GM10266 (cell line): ENCODE data around the gene IL4R.

ENCODE experiments used
- DNase-seq: peaks from one replicate; pipeline ENCODE4 v3.0.0; 2012; ENCODE audit errors: extremely low spot score
- CTCF ChIP-seq: IDR thresholded peaks from 2 replicates; pipeline ENCODE4 v1.5.1; 2012; ENCODE audit warnings: mild to moderate bottlenecking, low read depth; ENCODE audit not compliant: control insufficient read depth, insufficient read depth; ENCODE audit errors: missing control alignments

Gene IL4R

DNA sequence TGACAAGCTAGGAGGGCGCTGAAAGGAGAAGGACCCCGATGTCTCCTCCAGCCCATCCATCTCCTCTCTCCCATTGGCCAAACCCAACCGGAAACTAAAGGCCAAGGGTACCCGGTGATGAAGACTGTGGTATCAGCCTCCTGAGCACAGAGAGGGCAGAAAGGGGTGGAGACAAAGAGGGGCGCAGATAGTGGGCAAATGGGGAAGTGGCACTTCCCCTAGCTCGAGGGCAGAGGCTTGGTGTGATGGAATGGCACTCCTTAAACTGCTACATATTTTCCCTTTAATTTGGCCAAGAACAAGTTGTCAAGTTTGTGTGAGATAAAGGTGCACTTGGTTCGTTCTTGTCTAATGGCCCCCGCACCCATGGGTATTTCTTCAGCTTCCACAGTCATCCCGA, 27.8 kb downstream of the IL4R start:
- DNase-seq = no peak
- TF ChIP-seq CTCF = no peak

GRCh38 chr16:27341971-27342370, 28.2 kb downstream of the IL4R start:
- TF ChIP-seq CTCF = no peak
- DNase-seq = no peak

GRCh38 chr16:27344721-27345120, 30.9 kb downstream of the IL4R start:
- no peak for TF ChIP-seq CTCF
- no peak for DNase-seq

GRCh38 chr16:27345201-27345600, 31.4 kb downstream of the IL4R start:
- no peak for TF ChIP-seq CTCF
- no peak for DNase-seq

DNA sequence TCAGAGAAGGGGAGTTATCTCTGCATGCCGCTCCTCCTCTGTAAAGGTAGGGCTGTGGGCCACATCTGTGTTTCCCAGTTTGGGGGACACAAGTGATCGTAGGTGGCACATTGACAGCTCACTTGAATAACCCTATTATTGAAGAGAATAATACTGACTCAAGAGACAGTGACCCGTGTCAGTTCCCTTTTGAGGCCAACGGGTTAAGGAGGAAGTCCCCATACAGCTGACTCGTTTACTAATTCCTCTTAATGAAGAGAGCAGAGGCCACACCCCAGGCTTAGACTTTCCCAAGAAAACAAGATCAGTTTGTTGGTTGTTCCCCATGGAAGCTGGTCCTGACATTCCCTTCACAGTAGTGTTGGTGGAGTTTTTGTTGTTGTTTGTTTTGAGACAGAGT, 33.0 kb downstream of the IL4R start:
- no peak for TF ChIP-seq CTCF
- DNase-seq = no peak

DNA sequence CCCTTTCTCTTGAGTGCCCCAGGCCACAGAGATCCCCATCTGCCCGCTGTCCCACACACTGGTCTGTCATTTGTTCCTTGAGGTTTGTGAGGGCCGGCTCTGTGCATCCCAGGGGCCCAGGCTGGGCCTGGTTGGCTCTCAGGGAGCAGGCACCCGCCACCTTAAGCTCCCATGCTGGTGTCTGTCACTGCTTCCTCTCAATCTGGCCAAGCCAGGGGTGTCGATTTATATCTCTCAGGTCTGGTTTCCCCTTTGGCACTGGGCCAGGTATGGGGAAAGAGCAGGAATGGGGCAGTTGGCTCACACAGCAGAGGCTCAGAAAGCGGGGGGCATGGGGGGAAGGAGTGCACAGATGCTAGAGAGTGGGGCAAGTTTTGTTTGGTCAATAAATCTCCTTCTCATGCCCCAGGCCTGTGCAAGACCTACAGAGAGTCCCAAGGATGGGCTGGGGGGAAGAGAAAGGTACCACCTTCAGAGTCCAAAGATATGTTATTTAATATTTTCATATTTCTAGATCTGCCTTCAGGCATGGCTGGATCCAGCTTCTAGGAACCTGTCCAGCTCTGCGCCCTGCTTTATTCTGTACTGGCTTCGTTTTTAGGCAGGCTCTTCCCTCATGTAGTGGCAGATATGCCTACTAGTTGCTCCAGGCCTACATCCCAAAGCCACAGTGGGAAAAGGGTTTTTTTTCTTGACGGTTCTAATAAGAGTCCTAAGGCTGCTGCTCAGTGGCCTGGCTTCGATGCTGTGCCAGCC, 34.3 kb downstream of the IL4R start:
- no peak for DNase-seq
- TF ChIP-seq CTCF = no peak

GRCh38 chr16:27349276-27349675, 35.5 kb downstream of the IL4R start:
- no peak for TF ChIP-seq CTCF
- no peak for DNase-seq
